Measurements from ENCODE around the gene SIDT2. TPM values are rescaled to one million over a fixed set of nuclear protein-coding genes. Genes with fewer than 3 reads are reported as not detected.
"Not testable (repeated sequence)": the region's sequence is repeated elsewhere in the genome, so short reads cannot be mapped to it uniquely, and the experiment has no call there.

SIDT2 gene
- total RNA-seq, 1 experiment from 2014 or later: 9.8 TPM

GRCh38 chr11:117209351-117210125 is 31.0 kb downstream of the SIDT2 start:
- in situ Hi-C loops (cut with HindIII; ENCODE audit: low pct_unique_long_range_greater_than_20kb, low sequenced_read_pairs); DNase-seq (ENCODE audit: low read depth, low spot score): not testable (repeated sequence)

- in situ Hi-C loops (cut with HindIII; ENCODE audit: low pct_unique_long_range_greater_than_20kb, low sequenced_read_pairs): no loop called here
- DNase-seq (ENCODE audit: low read depth, low spot score): no peak
Observed at GRCh38 chr11:117210620-117211019, 32.1 kb downstream of the SIDT2 start.

- in situ Hi-C loops (cut with HindIII; ENCODE audit: low pct_unique_long_range_greater_than_20kb, low sequenced_read_pairs): no loop called here
- DNase-seq (ENCODE audit: low read depth, low spot score): no peak
Observed at GRCh38 chr11:117212697-117213355, 34.3 kb downstream of the SIDT2 start.

GRCh38 chr11:117214404-117215110 is 36.0 kb downstream of the SIDT2 start:
- in situ Hi-C loops (cut with HindIII; ENCODE audit: low pct_unique_long_range_greater_than_20kb, low sequenced_read_pairs): no loop called here
- DNase-seq (ENCODE audit: low read depth, low spot score): no peak

GRCh38 chr11:117217141-117218084 is 38.9 kb downstream of the SIDT2 start:
- no peak for DNase-seq (ENCODE audit: low read depth, low spot score)
- in situ Hi-C loops (cut with HindIII; ENCODE audit: low pct_unique_long_range_greater_than_20kb, low sequenced_read_pairs): no loop called here

- no peak for DNase-seq (ENCODE audit: low read depth, low spot score)
- in situ Hi-C loops (cut with HindIII; ENCODE audit: low pct_unique_long_range_greater_than_20kb, low sequenced_read_pairs): no loop called here
Observed at GRCh38 chr11:117218133-117218915, 39.8 kb downstream of the SIDT2 start.

GRCh38 chr11:117219001-117219400 is 40.5 kb downstream of the SIDT2 start:
- DNase-seq (ENCODE audit: low read depth, low spot score): no peak
- in situ Hi-C loops (cut with HindIII; ENCODE audit: low pct_unique_long_range_greater_than_20kb, low sequenced_read_pairs): no loop called here

- in situ Hi-C loops (cut with HindIII; ENCODE audit: low pct_unique_long_range_greater_than_20kb, low sequenced_read_pairs): no loop called here
- no peak for DNase-seq (ENCODE audit: low read depth, low spot score)
Observed at GRCh38 chr11:117219455-117219854, 40.9 kb downstream of the SIDT2 start.

GRCh38 chr11:117219995-117220394 is 41.5 kb downstream of the SIDT2 start:
- in situ Hi-C loops (cut with HindIII; ENCODE audit: low pct_unique_long_range_greater_than_20kb, low sequenced_read_pairs): no loop called here
- no peak for DNase-seq (ENCODE audit: low read depth, low spot score)

GRCh38 chr11:117220568-117220967 is 42.0 kb downstream of the SIDT2 start:
- no peak for DNase-seq (ENCODE audit: low read depth, low spot score)
- in situ Hi-C loops (cut with HindIII; ENCODE audit: low pct_unique_long_range_greater_than_20kb, low sequenced_read_pairs): no loop called here

- in situ Hi-C loops (cut with HindIII; ENCODE audit: low pct_unique_long_range_greater_than_20kb, low sequenced_read_pairs): no loop called here
- DNase-seq (ENCODE audit: low read depth, low spot score): no peak
Observed at GRCh38 chr11:117220999-117221774, 42.6 kb downstream of the SIDT2 start.

- in situ Hi-C loops (cut with HindIII; ENCODE audit: low pct_unique_long_range_greater_than_20kb, low sequenced_read_pairs): no loop called here
- DNase-seq (ENCODE audit: low read depth, low spot score): no peak
Observed at GRCh38 chr11:117221775-117222517, 43.4 kb downstream of the SIDT2 start.

- in situ Hi-C loops (cut with HindIII; ENCODE audit: low pct_unique_long_range_greater_than_20kb, low sequenced_read_pairs): no loop called here
- DNase-seq (ENCODE audit: low read depth, low spot score): no peak
Observed at GRCh38 chr11:117222991-117223740, 44.6 kb downstream of the SIDT2 start.

- in situ Hi-C loops (cut with HindIII; ENCODE audit: low pct_unique_long_range_greater_than_20kb, low sequenced_read_pairs): no loop called here
- no peak for DNase-seq (ENCODE audit: low read depth, low spot score)
Observed at GRCh38 chr11:117223741-117224689, 45.5 kb downstream of the SIDT2 start.
